ENCODE results near the gene ANAPC1. TPM values are rescaled to one million over a fixed set of nuclear protein-coding genes. Genes with fewer than 3 reads are reported as not detected.
"Not testable (repeated sequence)": the region's sequence is repeated elsewhere in the genome, so short reads cannot be mapped to it uniquely, and the experiment has no call there.

The ANAPC1 gene
- total RNA-seq, 4 donors from 2014 or later, result 31.0 to 75.3 (median 58.2) TPM

DNA sequence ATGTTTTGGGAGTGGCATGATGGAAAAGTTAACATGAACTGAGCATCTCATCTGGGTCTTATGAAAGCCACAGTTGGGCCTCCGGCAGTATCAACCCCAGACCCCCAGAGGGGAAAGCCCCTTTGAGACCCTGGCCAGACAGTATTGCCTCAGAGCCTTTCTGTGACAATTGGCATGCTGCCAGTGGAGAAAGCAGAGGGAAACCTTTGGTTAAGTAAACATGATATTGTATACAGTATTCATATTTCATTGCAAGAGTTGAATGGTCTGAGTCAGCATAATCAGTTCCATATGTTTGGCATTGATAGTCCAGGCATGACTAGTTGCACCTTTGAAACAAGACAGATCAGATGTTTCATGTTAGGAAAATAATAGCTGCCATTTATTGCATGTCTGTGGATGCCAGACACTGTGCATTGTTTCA lies 34.4 kb upstream of the ANAPC1 start:
- Histone ChIP-seq H3K9me3 (no peaks in the 10 kb centered on the region), H3K27me3 (no peaks in the 10 kb centered on the region), H3K36me3 (peaks cover 0 to 4% (median 0%) of the 10 kb centered on the region in 3 donors), H3K4me1 (peaks cover 0 to 15% (median 2%) of the 10 kb centered on the region in 4 donors), H3K27ac (no peak overlapping the region), H3K4me3 (no peak overlapping the region)
- TF ChIP-seq, protein P1, sequence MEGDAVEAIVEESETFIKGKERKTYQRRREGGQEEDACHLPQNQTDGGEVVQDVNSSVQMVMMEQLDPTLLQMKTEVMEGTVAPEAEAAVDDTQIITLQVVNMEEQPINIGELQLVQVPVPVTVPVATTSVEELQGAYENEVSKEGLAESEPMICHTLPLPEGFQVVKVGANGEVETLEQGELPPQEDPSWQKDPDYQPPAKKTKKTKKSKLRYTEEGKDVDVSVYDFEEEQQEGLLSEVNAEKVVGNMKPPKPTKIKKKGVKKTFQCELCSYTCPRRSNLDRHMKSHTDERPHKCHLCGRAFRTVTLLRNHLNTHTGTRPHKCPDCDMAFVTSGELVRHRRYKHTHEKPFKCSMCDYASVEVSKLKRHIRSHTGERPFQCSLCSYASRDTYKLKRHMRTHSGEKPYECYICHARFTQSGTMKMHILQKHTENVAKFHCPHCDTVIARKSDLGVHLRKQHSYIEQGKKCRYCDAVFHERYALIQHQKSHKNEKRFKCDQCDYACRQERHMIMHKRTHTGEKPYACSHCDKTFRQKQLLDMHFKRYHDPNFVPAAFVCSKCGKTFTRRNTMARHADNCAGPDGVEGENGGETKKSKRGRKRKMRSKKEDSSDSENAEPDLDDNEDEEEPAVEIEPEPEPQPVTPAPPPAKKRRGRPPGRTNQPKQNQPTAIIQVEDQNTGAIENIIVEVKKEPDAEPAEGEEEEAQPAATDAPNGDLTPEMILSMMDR (IDR thresholded peaks at IDR 0.05), result no peak
- TF ChIP-seq POLR2A (IDR thresholded peaks at IDR 0.05), result no peak
- WGBS, 2 donors, result 44 to 52% methylated on average over 1 of the region's 1 CpG
- DNase-seq (ENCODE audit: low spot score in 2 of 2), result no peak

DNA sequence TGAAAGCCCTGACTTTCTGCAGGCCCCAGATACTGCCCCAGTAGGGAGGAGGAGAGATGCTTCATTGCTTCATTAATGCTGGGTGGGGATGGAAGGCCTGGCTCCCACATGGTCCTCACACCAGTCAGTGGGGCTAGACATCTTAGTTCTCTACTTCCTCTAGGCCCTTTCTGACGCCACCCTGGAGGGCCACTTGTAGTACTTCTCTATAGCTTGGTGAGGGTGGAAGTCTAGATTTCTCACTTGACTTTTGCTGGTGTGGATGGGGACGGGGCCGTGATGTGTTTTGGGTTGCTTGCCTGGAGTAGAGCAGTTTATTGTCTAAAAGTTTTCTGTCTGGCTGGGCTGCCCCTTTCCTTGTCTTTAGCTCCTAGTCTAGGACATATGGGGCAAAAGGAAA lies 33.1 kb upstream of the ANAPC1 start:
- DNase-seq (ENCODE audit: low spot score in 2 of 2), result no peak
- no peak overlapping the region for H3K4me3 ChIP-seq
- 65 to 83% methylated on average over 3 of the region's 3 CpGs for WGBS, 2 donors
- peaks cover 0 to 15% (median 2%) of the 10 kb centered on the region in 4 donors for H3K4me1 ChIP-seq
- H3K27ac ChIP-seq, result no peak overlapping the region
- H3K9me3 ChIP-seq, result no peaks in the 10 kb centered on the region
- TF ChIP-seq EP300 (IDR thresholded peaks at IDR 0.05) (no peak), POLR2A (IDR thresholded peaks at IDR 0.05) (no peak)
- TF ChIP-seq, protein P1 (IDR thresholded peaks at IDR 0.05), result no peak
- H3K36me3 ChIP-seq, result no peaks in the 10 kb centered on the region
- no peaks in the 10 kb centered on the region for H3K27me3 ChIP-seq

GRCh38 chr2:111912547-111912946 lies 28.6 kb upstream of the ANAPC1 start:
- no peak overlapping the region for H3K27ac ChIP-seq
- H3K27me3 ChIP-seq, result no peaks in the 10 kb centered on the region
- no peaks in the 10 kb centered on the region for H3K36me3 ChIP-seq
- no peak for DNase-seq (ENCODE audit: low spot score in 2 of 2)
- no peaks in the 10 kb centered on the region for H3K9me3 ChIP-seq
- TF ChIP-seq, protein P1 (IDR thresholded peaks at IDR 0.05), result no peak
- peaks cover 0 to 16% (median 4%) of the 10 kb centered on the region in 4 donors for H3K4me1 ChIP-seq
- WGBS, 2 donors, result 75 to 85% methylated on average over 2 of the region's 2 CpGs
- no peak overlapping the region for H3K4me3 ChIP-seq

DNA sequence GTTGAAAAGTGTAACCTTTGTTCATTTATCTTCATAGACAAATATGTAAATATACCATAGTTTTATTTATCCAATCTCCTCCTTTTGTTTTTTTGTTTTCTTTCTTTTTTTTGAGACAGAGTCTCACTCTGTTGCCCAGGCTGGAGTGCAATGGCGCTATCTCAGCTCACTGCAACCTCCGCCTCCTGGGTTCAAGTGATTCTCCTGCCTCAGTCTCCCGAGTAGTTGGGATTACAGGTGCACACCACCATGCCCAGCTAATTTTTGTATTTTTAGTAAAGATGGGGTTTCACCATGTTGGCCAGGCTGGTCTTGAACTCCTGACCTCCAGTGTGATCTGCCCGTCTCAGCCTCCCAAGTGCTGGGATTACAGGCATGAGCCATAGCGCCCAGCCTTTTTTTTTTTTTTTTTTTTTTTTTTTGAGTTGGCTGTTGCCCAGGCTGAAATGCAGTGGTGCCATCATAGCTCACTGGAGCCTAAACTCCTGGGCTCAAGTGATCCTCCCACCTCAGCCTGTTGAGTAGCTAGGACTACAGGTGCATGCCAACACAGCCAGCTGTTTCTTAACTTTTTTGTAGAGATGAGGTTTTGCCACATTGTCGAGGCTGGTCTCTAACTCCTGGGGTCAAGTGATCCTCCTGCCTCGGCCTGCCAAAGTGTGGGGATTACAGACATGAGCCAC lies 27.4 kb upstream of the ANAPC1 start:
- not testable (repeated sequence) for H3K27me3 ChIP-seq; H3K9me3 ChIP-seq; H3K36me3 ChIP-seq; DNase-seq (ENCODE audit: low spot score in 2 of 2); H3K4me3 ChIP-seq
- Histone ChIP-seq H3K27ac (peak overlapping the region in 1 of 4 donors; percentile 42), H3K4me1 (peaks cover 0 to 22% (median 12%) of the 10 kb centered on the region in 4 donors)
- WGBS, 2 donors, result 93 to 96% methylated on average over 7 of the region's 7 CpGs

DNA sequence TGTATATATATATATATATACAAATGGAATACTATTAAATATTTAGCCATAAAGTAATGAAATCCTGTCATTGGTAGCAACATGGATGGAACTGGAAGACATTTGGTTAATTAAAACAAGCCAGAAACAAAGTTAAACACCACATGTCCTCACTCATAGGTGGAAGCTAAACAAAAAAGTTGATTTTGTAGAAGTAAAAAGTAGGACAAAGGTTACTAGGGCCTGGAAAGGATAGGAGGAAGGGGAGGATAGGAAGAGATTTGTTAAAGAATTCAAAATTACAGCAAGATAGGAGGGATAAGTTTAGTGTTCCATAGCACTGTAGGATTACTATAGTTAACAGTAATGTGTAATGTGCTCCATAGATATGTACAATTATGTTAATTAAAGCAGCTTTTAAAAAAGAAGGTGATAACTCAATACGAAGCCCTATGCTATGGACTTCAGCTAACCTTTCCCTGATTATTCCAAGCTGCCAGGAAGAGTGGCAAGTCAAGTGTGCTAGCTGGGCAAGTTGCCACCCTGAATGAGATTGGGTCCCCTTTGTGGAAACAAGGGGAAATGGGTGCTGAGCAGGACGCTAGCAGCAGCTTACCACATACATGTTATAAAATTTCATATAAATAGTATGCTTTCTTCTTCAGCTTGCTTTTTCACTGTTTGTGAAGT lies 26.8 kb upstream of the ANAPC1 start:
- no peak for DNase-seq (ENCODE audit: low spot score in 2 of 2)
- peaks cover 0 to 29% (median 19%) of the 10 kb centered on the region in 4 donors for H3K4me1 ChIP-seq
- H3K27me3 ChIP-seq, result no peaks in the 10 kb centered on the region
- no peak overlapping the region for H3K4me3 ChIP-seq
- peak overlapping the region in 1 of 4 donors; percentile 42 for H3K27ac ChIP-seq
- 59 to 64% methylated on average over 2 of the region's 2 CpGs for WGBS, 2 donors
- no peaks in the 10 kb centered on the region for H3K9me3 ChIP-seq
- TF ChIP-seq, protein P1 (IDR thresholded peaks at IDR 0.05), result no peak
- TF ChIP-seq POLR2A (IDR thresholded peaks at IDR 0.05), result no peak
- no peak for TF ChIP-seq EP300 (IDR thresholded peaks at IDR 0.05)
- no peaks in the 10 kb centered on the region for H3K36me3 ChIP-seq

- H3K27ac ChIP-seq; H3K27me3 ChIP-seq; H3K9me3 ChIP-seq; H3K36me3 ChIP-seq; H3K4me3 ChIP-seq; DNase-seq (ENCODE audit: low spot score in 2 of 2): not testable (repeated sequence)
- peaks cover 0 to 37% (median 23%) of the 10 kb centered on the region in 4 donors for H3K4me1 ChIP-seq
- 80 to 87% methylated on average over 4 of the region's 4 CpGs for WGBS, 2 donors
These were observed 26.0 kb upstream of the ANAPC1 start for GRCh38 chr2:111909997-111910396.
